Measurements from ENCODE around the gene ZNF22.

ZNF22 gene

GRCh38 chr10:45000752-45001380, at the start of gene ZNF22:
Gene ZNF22 (plus strand): TSS chr10:45000923. CDS start chr10:45003369, 2,446 bp downstream.
- H3K27me3 ChIP-seq (ENCODE audit: insufficient read depth, low read length) = peaks cover 9% of the 10 kb centered on the region; the same call in 1 of the 2 replicates
- H3K4me1 ChIP-seq (ENCODE audit: insufficient read depth, low read length) = peaks cover 14% of the 10 kb centered on the region; the same call in 1 of the 2 replicates
- peaks cover 26% of the 10 kb centered on the region for H3K36me3 ChIP-seq (ENCODE audit: insufficient read depth, low read depth, low read length)
- H3K27ac ChIP-seq (ENCODE audit: low read length) = peak within 1 kb of the TSS; percentile 67
- H3K4me3 ChIP-seq (ENCODE audit: low read length) = peak within 1 kb of the TSS; percentile 83
- no peaks in the 10 kb centered on the region for H3K9me3 ChIP-seq (ENCODE audit: insufficient read depth, low read depth, low read length)
- peak within 1 kb of the TSS; percentile 82 for H3K9ac ChIP-seq (ENCODE audit: low read depth, low read length)

GRCh38 chr10:44951576-44952226, 49.0 kb upstream of the ZNF22 start:
- H3K9ac ChIP-seq (ENCODE audit: low read depth, low read length) = no peak overlapping the region
- no peaks in the 10 kb centered on the region for H3K27me3 ChIP-seq (ENCODE audit: insufficient read depth, low read length)
- peaks cover 10% of the 10 kb centered on the region; the same call in 1 of the 2 replicates for H3K4me1 ChIP-seq (ENCODE audit: insufficient read depth, low read length)
- H3K36me3 ChIP-seq (ENCODE audit: insufficient read depth, low read depth, low read length) = no peaks in the 10 kb centered on the region
- no peak overlapping the region for H3K27ac ChIP-seq (ENCODE audit: low read length)
- H3K4me3 ChIP-seq (ENCODE audit: low read length) = no peak overlapping the region
- no peaks in the 10 kb centered on the region for H3K9me3 ChIP-seq (ENCODE audit: insufficient read depth, low read depth, low read length)

DNA sequence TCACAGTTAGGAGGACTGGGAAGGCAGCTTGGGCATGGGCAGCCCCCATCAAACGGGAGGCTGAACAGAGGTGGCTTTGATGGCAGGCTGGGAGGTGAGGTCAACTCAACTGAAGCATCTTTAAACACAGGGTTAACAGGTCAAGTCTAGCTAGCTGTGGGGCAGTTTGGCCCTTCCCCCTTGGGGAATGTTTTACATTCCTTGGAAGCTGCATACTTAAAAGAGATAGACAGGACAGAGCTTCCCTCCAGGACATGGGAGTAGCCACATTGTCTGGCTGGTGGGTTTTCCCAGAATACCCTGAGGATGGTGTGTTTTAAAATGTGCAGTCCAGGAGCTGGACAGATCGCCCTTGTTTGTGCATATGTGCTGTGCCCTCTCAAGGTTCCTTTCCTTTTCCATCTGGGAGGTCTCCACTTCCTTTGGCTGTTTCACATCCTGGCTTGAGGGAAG, 47.9 kb upstream of the ZNF22 start:
- H3K9ac ChIP-seq (ENCODE audit: low read depth, low read length) = no peak overlapping the region
- H3K4me3 ChIP-seq (ENCODE audit: low read length) = no peak overlapping the region
- no peaks in the 10 kb centered on the region for H3K9me3 ChIP-seq (ENCODE audit: insufficient read depth, low read depth, low read length)
- no peaks in the 10 kb centered on the region for H3K27me3 ChIP-seq (ENCODE audit: insufficient read depth, low read length)
- no peak overlapping the region for H3K27ac ChIP-seq (ENCODE audit: low read length)
- no peaks in the 10 kb centered on the region for H3K36me3 ChIP-seq (ENCODE audit: insufficient read depth, low read depth, low read length)
- peaks cover 10% of the 10 kb centered on the region; the same call in 1 of the 2 replicates for H3K4me1 ChIP-seq (ENCODE audit: insufficient read depth, low read length)

DNA sequence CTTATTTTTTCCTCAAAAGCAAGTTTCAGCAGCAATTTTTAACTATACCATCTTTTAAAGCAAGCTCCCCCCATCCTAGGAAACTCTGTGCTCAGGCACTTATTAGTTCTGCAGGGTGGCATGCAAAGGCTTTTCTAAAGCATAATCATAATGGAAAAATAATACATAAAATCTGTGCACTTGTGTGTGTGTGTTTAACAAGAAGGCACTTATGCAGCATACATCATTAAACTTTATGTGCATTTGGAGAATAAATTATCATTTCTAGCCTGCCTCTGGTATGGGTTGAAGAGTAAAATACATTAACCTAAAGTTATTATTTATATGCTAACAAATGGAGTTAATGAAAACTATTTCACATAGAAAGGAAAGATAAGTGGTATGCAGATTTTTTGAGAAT, 46.7 kb upstream of the ZNF22 start:
- no peaks in the 10 kb centered on the region for H3K27me3 ChIP-seq (ENCODE audit: insufficient read depth, low read length)
- H3K9me3 ChIP-seq (ENCODE audit: insufficient read depth, low read depth, low read length) = no peaks in the 10 kb centered on the region
- H3K4me1 ChIP-seq (ENCODE audit: insufficient read depth, low read length) = peaks cover 14% of the 10 kb centered on the region; the same call in 1 of the 2 replicates
- no peak overlapping the region for H3K9ac ChIP-seq (ENCODE audit: low read depth, low read length)
- no peaks in the 10 kb centered on the region for H3K36me3 ChIP-seq (ENCODE audit: insufficient read depth, low read depth, low read length)
- no peak overlapping the region for H3K27ac ChIP-seq (ENCODE audit: low read length)
- H3K4me3 ChIP-seq (ENCODE audit: low read length) = no peak overlapping the region

- Histone ChIP-seq H3K4me1 (ENCODE audit: insufficient read depth, low read length) (peaks cover 14% of the 10 kb centered on the region; the same call in 1 of the 2 replicates), H3K27me3 (ENCODE audit: insufficient read depth, low read length) (peaks cover 3% of the 10 kb centered on the region), H3K27ac (ENCODE audit: low read length) (no peak overlapping the region), H3K9me3 (ENCODE audit: insufficient read depth, low read depth, low read length) (no peaks in the 10 kb centered on the region), H3K36me3 (ENCODE audit: insufficient read depth, low read depth, low read length) (no peaks in the 10 kb centered on the region), H3K4me3 (ENCODE audit: low read length) (no peak overlapping the region), H3K9ac (ENCODE audit: low read depth, low read length) (no peak overlapping the region)
Measured at GRCh38 chr10:44954962-44955361, 45.8 kb upstream of the ZNF22 start.

- Histone ChIP-seq H3K27ac (ENCODE audit: low read length) (no peak overlapping the region), H3K27me3 (ENCODE audit: insufficient read depth, low read length) (peaks cover 9% of the 10 kb centered on the region), H3K9me3 (ENCODE audit: insufficient read depth, low read depth, low read length) (no peaks in the 10 kb centered on the region), H3K9ac (ENCODE audit: low read depth, low read length) (no peak overlapping the region), H3K36me3 (ENCODE audit: insufficient read depth, low read depth, low read length) (no peaks in the 10 kb centered on the region), H3K4me3 (ENCODE audit: low read length) (no peak overlapping the region), H3K4me1 (ENCODE audit: insufficient read depth, low read length) (peaks cover 19% of the 10 kb centered on the region; the same call in 1 of the 2 replicates)
Measured at GRCh38 chr10:44955413-44956070, 45.2 kb upstream of the ZNF22 start.

DNA sequence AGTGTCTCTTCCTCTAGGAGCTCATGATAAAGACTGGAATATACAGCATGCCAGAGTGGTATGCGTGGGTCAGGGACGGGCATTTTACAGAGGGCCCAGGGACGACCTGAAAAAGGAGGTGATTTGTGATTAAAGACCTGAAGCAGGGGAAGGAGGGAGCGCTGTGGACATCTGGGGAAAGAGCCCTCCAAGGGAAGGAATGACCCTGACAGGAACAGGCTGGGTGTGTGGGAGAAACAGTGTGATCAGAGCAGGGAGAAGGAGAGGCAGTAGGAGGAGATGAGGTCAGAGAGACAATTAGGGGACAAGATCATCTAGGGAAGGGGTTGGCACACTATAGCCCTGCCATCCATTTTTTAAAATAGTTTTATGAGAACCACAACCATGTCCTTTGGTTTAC, 44.5 kb upstream of the ZNF22 start:
- Histone ChIP-seq H3K9ac (ENCODE audit: low read depth, low read length) (no peak overlapping the region), H3K36me3 (ENCODE audit: insufficient read depth, low read depth, low read length) (no peaks in the 10 kb centered on the region), H3K4me1 (ENCODE audit: insufficient read depth, low read length) (peaks cover 23% of the 10 kb centered on the region; the same call in 1 of the 2 replicates), H3K27ac (ENCODE audit: low read length) (no peak overlapping the region), H3K4me3 (ENCODE audit: low read length) (no peak overlapping the region), H3K9me3 (ENCODE audit: insufficient read depth, low read depth, low read length) (no peaks in the 10 kb centered on the region), H3K27me3 (ENCODE audit: insufficient read depth, low read length) (peaks cover 16% of the 10 kb centered on the region)

DNA sequence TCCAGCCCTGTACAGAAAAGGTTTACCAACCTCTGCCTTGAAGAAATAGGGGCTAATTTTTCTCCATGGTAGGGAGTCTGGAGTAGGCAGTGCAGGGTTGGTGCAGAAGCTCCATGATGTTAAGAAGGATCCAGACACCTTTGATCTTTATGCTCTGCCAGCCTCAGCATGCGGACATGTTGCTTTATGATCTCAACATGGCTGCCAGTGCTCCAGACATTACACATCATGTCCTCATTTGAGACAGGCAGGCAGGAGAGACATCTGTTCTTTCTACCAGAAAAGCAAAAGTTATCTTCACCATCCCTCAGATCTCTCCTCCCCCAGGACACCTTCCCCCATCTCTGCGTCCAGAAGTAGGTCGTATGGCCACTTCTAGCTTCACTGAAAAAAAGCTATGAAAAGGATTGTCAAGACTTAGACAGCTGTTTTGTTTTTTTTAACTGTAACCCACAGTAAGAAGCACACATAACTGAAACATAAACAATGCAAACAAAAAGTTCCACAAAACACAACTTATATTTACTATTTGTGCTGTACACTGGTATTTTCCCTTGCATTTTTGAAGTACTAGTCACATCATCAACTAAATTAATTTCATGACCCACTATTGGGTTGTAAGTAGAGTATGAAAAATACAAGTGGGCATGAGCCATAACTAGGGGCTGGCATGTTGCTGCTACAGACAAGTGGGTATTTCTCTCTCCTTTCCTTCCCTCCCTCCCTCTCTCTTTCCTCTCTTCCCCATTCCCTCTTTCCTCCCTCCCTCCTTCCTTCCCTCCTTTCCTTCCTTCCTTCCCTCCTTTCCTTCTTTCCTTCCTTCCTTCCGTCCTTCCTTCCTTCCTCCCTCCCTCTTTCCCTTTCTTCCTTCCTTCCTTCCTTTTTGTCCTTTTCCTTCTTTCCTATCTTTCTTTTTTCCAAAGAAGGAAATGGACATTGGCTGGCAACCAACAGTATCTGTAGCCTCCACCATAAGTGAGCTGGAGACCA, 43.7 kb upstream of the ZNF22 start:
- Histone ChIP-seq H3K27me3 (ENCODE audit: insufficient read depth, low read length) (peaks cover 18% of the 10 kb centered on the region), H3K4me3 (ENCODE audit: low read length) (no peak overlapping the region), H3K4me1 (ENCODE audit: insufficient read depth, low read length) (peaks cover 23% of the 10 kb centered on the region; the same call in 1 of the 2 replicates), H3K27ac (ENCODE audit: low read length) (no peak overlapping the region), H3K9ac (ENCODE audit: low read depth, low read length) (no peak overlapping the region), H3K36me3 (ENCODE audit: insufficient read depth, low read depth, low read length) (no peaks in the 10 kb centered on the region), H3K9me3 (ENCODE audit: insufficient read depth, low read depth, low read length) (no peaks in the 10 kb centered on the region)

GRCh38 chr10:44958196-44958897, 42.4 kb upstream of the ZNF22 start:
- Histone ChIP-seq H3K27ac (ENCODE audit: low read length) (no peak overlapping the region), H3K9ac (ENCODE audit: low read depth, low read length) (peak overlapping the region; percentile 92; the same call in 1 of the 2 replicates), H3K9me3 (ENCODE audit: insufficient read depth, low read depth, low read length) (no peaks in the 10 kb centered on the region), H3K4me1 (ENCODE audit: insufficient read depth, low read length) (peaks cover 14% of the 10 kb centered on the region; the same call in 1 of the 2 replicates), H3K27me3 (ENCODE audit: insufficient read depth, low read length) (peaks cover 20% of the 10 kb centered on the region), H3K4me3 (ENCODE audit: low read length) (peak overlapping the region; percentile 97), H3K36me3 (ENCODE audit: insufficient read depth, low read depth, low read length) (no peaks in the 10 kb centered on the region)

GRCh38 chr10:44958898-44959246, 41.9 kb upstream of the ZNF22 start:
- Histone ChIP-seq H3K36me3 (ENCODE audit: insufficient read depth, low read depth, low read length) (no peaks in the 10 kb centered on the region), H3K9ac (ENCODE audit: low read depth, low read length) (peak overlapping the region; percentile 92), H3K27ac (ENCODE audit: low read length) (peak overlapping the region; percentile 48), H3K4me1 (ENCODE audit: insufficient read depth, low read length) (peaks cover 19% of the 10 kb centered on the region), H3K4me3 (ENCODE audit: low read length) (peak overlapping the region; percentile 97), H3K27me3 (ENCODE audit: insufficient read depth, low read length) (peaks cover 20% of the 10 kb centered on the region), H3K9me3 (ENCODE audit: insufficient read depth, low read depth, low read length) (no peaks in the 10 kb centered on the region)
